Measurements from ENCODE around the gene CYBA. TPM values are rescaled to one million over a fixed set of nuclear protein-coding genes. Genes with fewer than 3 reads are reported as not detected.

CYBA gene
- total RNA-seq, 2 experiments from 2014 or later: 227 to 229 TPM

DNA sequence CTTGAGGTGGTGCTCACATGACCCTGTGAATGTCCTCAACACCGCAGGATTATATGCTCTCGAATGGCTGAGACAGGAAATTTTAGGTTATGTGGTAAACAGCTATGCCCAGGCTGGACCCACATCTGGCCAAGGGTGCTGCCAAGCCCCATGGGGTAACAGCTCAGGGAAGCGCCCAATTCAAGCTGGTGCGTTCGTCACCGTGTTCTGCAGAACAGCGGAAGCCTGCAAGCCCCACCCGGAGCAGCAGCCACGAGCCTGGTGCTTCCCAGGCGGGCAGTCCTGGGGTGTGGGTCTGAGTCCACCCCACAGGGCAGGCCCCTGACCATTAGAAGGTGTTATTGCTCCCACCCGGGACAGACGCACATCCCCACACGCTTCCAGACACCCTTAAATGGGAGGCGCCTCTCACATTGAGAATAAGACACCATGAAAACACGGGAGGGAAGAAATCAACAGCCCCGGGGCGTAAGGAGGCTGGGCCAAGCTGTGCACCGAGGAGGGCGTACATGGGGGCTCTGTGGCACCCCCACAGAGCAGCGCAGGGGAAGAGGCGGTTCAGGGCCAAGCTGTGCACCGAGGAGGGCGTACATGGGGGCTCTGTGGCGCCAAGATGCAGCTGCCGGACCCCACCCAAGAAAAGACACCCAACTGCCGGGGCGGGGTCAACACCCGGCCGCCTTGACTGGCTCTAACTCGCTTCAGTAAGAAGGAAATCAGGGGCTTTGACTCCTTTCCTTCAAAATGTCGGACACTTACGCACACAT lies 2.9 kb upstream of the CYBA start:
- CTCF ChIA-PET: interaction anchor here (0.9 kb wide), 1 partner anchor 11 kb away, joined by 4 read pairs; no protein-coding TSS in a partner anchor

GRCh38 chr16:88653101-88653500 lies 2.2 kb upstream of the CYBA start:
- CTCF ChIA-PET: interaction anchor here (0.9 kb wide), 1 partner anchor 12 kb away, joined by 4 read pairs; no protein-coding TSS in a partner anchor
- POLR2A ChIA-PET: no interaction called here

More for the DNA sequence above, 2.9 kb upstream of the CYBA start:
- POLR2A ChIA-PET: no interaction called here

DNA sequence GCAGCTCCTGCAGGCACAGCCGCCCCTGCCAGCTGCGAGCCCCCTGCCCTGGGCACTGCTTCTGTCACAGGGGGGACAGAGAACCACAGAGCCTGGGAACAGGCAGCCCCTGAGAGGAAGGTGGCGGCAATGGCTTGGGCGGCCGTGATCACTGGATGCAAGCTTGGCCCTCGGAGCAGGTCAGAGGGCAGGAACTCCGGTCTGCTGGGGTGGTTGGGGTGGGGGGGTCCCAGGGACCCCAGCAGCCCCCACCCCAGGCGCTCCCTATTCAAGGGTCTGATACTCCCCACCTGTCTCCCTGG lies 1.9 kb upstream of the CYBA start:
- ChIA-PET POLR2A (no interaction called here), CTCF (no interaction called here)

DNA sequence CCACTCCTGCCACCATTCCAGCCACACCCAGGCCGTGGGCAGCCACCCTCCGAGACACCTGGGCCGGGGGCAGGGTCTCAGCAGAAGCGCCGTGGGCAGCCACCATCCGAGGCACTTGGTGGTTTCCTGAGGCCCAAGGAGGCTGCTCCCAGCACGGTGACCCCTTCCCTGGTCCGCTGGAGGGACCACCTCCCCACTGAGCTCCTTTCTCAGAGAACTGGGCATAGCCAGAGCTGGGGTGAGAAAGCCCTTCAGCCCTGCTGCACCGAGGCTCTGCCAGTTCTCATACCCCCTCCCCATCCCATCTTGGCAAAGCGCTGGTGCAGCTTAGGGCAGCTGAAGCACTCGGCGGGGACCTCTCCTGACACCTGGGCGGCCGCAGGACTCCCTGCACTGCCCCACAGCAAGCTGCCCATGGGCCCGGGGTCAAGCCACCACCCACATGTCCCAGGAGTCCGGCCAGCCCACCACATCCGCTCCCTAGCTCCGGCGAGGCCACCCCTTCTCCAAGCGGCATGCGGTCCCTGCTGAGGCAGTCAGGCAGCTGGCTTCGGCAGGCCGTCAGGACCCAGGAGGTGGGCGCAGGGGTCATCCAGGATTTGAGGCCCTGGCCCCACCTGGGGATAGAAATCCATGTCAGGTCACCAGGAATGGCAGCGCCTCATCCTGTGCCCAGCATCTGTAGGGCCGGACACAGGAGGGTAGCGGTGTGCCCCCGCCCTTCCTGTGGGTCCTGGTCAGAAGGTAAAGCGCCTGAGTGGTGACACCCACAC lies 1.3 kb upstream of the CYBA start:
- POLR2A ChIA-PET: interaction anchor here (0.5 to 0.8 kb wide), 3 partner anchors 20 to 133 kb away, joined by 3 to 7 read pairs (median 3); partner anchors contain the start of gene PIEZO1
- CTCF ChIA-PET: no interaction called here

- POLR2A ChIA-PET: interaction anchor here (0.8 to 2.6 kb wide), 3 partner anchors 12 to 134 kb away, joined by 5 to 8 read pairs (median 7); partner anchors contain the start of genes IL17C and PIEZO1
- CTCF ChIA-PET: no interaction called here
Measured at GRCh38 chr16:88651276-88651988, 579 bp upstream of the CYBA start.

- ChIA-PET CTCF (interaction anchor here (1.0 kb wide), 1 partner anchor 35 kb away, joined by 3 read pairs; no protein-coding TSS in a partner anchor), POLR2A (interaction anchor here (0.9 to 2.6 kb wide), 6 partner anchors 11 to 80 kb away, joined by 3 to 8 read pairs (median 4); partner anchors contain the start of genes IL17C and ZC3H18)
Measured at GRCh38 chr16:88649924-88650748, 717 bp downstream of the CYBA start.

DNA sequence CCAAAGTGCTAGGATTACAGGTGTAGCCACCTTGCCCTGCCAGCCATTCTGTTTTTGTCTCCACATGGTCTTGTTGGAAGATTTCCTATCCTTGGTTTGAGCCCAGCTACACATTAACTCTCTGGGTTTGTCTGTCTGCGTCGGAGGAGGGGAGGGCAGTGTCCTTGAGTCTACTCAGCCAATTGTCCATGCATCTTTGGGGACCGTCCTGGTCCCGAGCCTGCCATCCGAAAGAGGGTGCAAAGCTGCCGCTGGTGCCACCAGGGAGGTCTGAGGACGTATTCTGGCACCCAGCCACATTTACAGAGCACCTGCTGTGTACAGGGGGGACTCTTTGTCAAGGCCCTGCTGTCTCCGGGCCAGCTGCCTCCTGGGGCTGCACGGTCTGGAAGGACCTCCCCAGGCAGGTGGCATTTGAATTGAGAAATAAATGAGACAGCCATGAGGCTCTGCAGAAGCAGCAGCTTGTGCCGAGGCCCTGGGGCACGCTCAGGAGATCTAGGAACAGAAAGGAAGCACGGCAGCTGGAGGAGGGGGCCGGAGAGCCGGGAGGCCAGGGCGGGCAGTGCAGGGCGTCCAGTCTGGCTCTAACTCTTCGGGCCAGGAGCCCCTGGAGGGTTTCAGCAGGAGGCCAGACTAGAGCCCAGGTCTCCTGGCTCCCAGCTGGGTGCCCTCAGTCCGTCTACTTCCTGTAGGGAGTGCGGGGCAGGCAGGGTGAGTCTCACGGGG lies 1.5 kb downstream of the CYBA start:
- CTCF ChIA-PET: interaction anchor here (0.7 to 1.5 kb wide), 3 partner anchors 10 to 36 kb away, joined by 3 read pairs; no protein-coding TSS in a partner anchor
- POLR2A ChIA-PET: interaction anchor here (0.9 to 2.6 kb wide), 5 partner anchors 10 to 79 kb away, joined by 3 to 8 read pairs (median 4); partner anchors contain the start of genes IL17C and ZC3H18

GRCh38 chr16:88647178-88648070 lies 3.4 kb downstream of the CYBA start:
- ChIA-PET POLR2A (interaction anchor here (1.0 kb wide), 1 partner anchor 8 kb away, joined by 4 read pairs; no protein-coding TSS in a partner anchor), CTCF (interaction anchor here (0.8 to 1.0 kb wide), 2 partner anchors 21 to 27 kb away, joined by 3 read pairs; no protein-coding TSS in a partner anchor)

DNA sequence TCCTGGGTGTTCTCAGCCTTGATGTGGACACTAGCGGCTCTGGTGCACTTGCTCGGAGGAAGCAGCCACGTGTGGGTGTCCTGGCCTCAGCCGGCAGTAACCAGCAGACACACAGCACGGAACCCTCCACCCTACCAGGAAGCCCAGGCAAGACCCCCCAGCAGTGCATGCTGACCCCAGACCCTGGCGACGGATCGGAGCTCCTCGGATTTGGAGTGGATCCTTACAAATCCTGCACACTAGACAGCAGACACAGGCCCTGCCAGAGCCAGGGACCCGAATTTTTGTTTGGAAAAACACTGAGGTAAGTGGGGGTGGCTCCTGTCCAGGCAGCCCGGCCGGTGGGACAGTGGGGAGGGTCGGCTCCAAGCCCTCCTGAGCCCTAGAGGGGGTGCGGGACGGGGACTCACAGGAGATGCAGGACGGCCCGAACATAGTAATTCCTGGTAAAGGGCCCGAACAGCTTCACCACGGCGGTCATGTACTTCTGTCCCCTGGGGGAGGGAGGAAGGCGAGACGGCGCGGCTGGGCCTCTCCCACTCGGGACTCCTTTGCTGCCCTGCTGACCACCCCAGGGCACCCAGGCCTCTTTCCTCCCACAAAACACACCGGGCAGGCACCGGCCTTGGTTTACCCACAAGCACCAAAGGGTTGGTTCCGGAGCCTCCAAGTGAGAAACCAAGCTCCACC lies 4.4 kb downstream of the CYBA start:
- POLR2A ChIA-PET: no interaction called here
- CTCF ChIA-PET: interaction anchor here (0.8 to 1.0 kb wide), 2 partner anchors 22 to 26 kb away, joined by 3 read pairs; no protein-coding TSS in a partner anchor

DNA sequence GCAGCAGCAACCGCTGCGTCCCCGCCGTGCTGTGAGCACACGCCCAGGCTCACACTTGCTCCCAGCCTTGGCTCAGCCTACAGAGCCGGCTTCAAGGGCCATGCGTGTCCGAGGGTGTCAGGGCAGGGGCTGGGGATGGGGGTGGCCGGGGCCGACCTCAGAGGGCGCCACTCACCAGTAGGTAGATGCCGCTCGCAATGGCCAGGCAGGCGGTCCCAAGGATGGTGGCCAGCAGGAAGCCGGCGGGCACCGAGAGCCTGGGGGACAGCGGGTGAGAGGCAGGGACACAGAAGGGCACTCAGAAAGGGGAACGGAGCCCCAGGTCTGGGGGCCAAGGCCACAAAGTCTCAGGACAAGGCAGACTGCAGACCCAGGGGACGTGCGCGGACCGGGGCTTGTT lies 4.9 kb downstream of the CYBA start:
- ChIA-PET POLR2A (no interaction called here), CTCF (no interaction called here)

GRCh38 chr16:88645455-88645854 lies 5.4 kb downstream of the CYBA start:
- ChIA-PET POLR2A (no interaction called here), CTCF (no interaction called here)

- CTCF ChIA-PET: interaction anchor here (1.4 kb wide), 1 partner anchor 94 kb away, joined by 3 read pairs; no protein-coding TSS in a partner anchor
Measured at GRCh38 chr16:88643644-88643932, 7.3 kb downstream of the CYBA start.

DNA sequence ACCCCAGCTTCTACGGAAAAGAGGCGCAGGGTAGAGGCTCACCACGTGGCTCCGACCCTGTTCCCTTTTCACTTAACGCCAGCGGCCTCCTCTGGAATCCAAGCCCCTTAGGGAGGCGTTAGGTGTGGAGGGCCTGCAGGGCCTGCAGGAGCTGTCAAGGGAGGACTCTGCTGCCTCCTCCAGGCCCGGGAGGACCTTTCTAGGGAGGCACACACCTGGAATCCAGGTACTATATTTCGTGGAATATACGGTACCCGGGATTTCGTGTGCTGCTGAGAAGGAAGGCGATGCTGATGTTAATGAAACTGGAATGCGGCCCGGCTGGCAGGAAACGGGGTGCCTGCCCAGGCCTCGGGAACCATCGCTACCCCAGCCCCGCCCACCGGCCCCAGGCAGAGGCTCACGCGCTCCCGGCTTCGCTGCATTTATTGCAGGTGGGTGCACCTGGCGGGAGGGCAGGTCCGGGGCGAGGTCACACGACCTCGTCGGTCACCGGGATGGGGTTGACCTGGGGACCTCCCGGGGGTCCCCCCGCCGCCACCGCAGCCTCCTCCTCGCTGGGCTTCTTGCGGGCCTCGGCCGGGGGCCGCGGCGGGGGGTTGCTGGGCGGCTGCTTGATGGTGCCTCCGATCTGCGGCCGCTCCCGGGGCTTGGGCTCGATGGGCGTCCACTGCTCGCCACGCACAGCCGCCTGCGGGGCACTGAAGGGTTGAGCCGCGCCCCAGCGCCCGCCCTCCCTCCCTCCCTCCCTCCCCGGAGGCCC lies 7.8 kb downstream of the CYBA start:
- CTCF ChIA-PET: interaction anchor here (1.4 kb wide), 1 partner anchor 94 kb away, joined by 3 read pairs; no protein-coding TSS in a partner anchor
- POLR2A ChIA-PET: no interaction called here

More at GRCh38 chr16:88643644-88643932, 7.3 kb downstream of the CYBA start:
- POLR2A ChIA-PET: no interaction called here

DNA sequence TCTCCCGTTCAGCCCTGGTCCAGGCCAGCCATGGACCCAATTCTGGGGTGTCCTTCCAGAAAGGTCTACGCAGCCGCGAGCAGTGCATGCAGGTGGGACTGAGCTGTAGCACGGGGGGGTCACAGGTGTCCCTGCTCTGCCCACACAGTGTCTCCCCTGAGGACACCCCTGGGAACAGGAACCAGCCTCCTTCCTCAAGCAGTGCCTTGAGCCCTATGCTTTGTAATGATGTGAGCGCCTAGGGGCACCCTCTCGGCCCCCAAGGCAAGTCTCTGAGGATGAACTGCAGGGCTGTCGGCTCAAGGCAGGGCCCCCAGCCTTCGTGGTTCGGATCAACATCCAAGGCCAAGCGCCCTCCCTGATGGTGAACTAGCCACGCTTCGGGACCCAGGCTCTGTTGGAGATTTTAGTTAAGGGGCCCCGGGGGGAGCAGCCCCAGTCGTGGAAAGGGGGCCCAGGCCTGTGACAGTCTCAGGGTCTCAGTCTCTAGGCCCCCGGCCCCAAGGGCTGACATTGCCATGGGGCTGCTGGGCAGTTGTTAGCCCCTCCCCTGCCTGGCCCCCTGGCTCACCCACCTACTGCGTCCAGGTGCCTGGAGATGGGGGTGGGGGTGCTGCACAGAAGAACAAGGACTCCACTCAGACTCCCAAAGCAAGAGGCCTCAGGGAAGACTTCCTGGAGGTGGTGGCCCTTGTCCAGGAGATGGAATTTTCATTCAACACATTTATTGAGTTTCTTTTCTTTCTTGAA lies 10.2 kb downstream of the CYBA start:
- POLR2A ChIA-PET: interaction anchor here (0.5 to 2.5 kb wide), 3 partner anchors 10 to 38 kb away, joined by 3 to 8 read pairs (median 4); partner anchors contain the start of gene CYBA
- CTCF ChIA-PET: no interaction called here

DNA sequence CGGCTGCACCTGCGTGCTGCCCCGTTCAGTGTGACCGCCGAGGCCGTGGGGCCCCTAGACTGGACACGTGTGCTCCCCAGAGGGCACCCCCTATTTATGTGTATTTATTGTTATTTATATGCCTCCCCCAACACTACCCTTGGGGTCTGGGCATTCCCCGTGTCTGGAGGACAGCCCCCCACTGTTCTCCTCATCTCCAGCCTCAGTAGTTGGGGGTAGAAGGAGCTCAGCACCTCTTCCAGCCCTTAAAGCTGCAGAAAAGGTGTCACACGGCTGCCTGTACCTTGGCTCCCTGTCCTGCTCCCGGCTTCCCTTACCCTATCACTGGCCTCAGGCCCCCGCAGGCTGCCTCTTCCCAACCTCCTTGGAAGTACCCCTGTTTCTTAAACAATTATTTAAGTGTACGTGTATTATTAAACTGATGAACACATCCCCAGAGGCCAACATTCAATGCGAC lies 10.8 kb downstream of the CYBA start:
- CTCF ChIA-PET: interaction anchor here (0.8 kb wide), 1 partner anchor 9 kb away, joined by 3 read pairs; no protein-coding TSS in a partner anchor
- POLR2A ChIA-PET: interaction anchor here (0.5 to 2.5 kb wide), 4 partner anchors 10 to 48 kb away, joined by 3 to 8 read pairs (median 4); partner anchors contain the start of gene CYBA
